GM18907 (cell line): ENCODE measurements around the gene PLCB4.

Source experiments
- ATAC-seq: cut with Tn5 transposase; IDR thresholded peaks from one replicate; pipeline ENCODE4 v1.9.1; 2021; ENCODE audit warnings: mild to moderate bottlenecking, moderate library complexity; ENCODE audit not compliant: unreplicated experiment

PLCB4 gene

GRCh38 chr20:9416421-9416820 is 347.5 kb downstream of the PLCB4 start:
- ATAC-seq: no peak

- no peak for ATAC-seq
Observed at GRCh38 chr20:9417665-9418064, 348.8 kb downstream of the PLCB4 start.

- no peak for ATAC-seq
Observed at GRCh38 chr20:9422321-9423057, 353.6 kb downstream of the PLCB4 start.

- no peak for ATAC-seq
Observed at GRCh38 chr20:9424551-9424950, 355.7 kb downstream of the PLCB4 start.

GRCh38 chr20:9427430-9428291 is 358.8 kb downstream of the PLCB4 start:
- no peak for ATAC-seq

GRCh38 chr20:9428292-9428607 is 359.4 kb downstream of the PLCB4 start:
- ATAC-seq: no peak

GRCh38 chr20:9439806-9440205 is 370.9 kb downstream of the PLCB4 start:
- no peak for ATAC-seq

GRCh38 chr20:9440892-9441291 is 372.0 kb downstream of the PLCB4 start:
- no peak for ATAC-seq

- ATAC-seq: peak; percentile 95
Observed at GRCh38 chr20:9441948-9442347, 373.1 kb downstream of the PLCB4 start.

- peak; percentile 74 for ATAC-seq
Observed at GRCh38 chr20:9442858-9443257, 374.0 kb downstream of the PLCB4 start.

GRCh38 chr20:9444921-9445320 is 376.0 kb downstream of the PLCB4 start:
- no peak for ATAC-seq

GRCh38 chr20:9447182-9447581 is 378.3 kb downstream of the PLCB4 start:
- no peak for ATAC-seq

GRCh38 chr20:9453201-9453600 is 384.3 kb downstream of the PLCB4 start:
- ATAC-seq: no peak

GRCh38 chr20:9454791-9455190 is 385.9 kb downstream of the PLCB4 start:
- ATAC-seq: no peak

- ATAC-seq: peak; percentile 60
Observed at GRCh38 chr20:9457136-9457535, 388.2 kb downstream of the PLCB4 start.

GRCh38 chr20:9458138-9458796 is 389.4 kb downstream of the PLCB4 start:
- ATAC-seq: no peak

- ATAC-seq: no peak
Observed at GRCh38 chr20:9460518-9460917, 391.6 kb downstream of the PLCB4 start.

- ATAC-seq: no peak
Observed at GRCh38 chr20:9467995-9468394, 399.1 kb downstream of the PLCB4 start.

- no peak for ATAC-seq
Observed at GRCh38 chr20:9474835-9475415, 406.0 kb downstream of the PLCB4 start.

- no peak for ATAC-seq
Observed at GRCh38 chr20:9475456-9475855, 406.6 kb downstream of the PLCB4 start.

- ATAC-seq: no peak
Observed at GRCh38 chr20:9476174-9476573, 407.3 kb downstream of the PLCB4 start.
